Vagina (tissue), 2 donors: ENCODE data around the gene ATP8B2. TPM values are rescaled to one million over a fixed set of nuclear protein-coding genes. Genes with fewer than 3 reads are reported as not detected.

ENCODE experiments used
- DNase-seq, 2 donors: peaks; one replicate each; pipeline ENCODE4 v3.0.0-alpha.2; 2017; ENCODE audit errors: extremely low spot score in 2 of 2
- H3K27ac ChIP-seq: fragments of 200-600 bp; sonication (generic); one replicate; pipeline ENCODE4 v1.5.1; 2019
- H3K27me3 ChIP-seq: fragments of 200-600 bp; sonication (generic); one replicate; pipeline ENCODE4 v1.5.1; 2019
- H3K36me3 ChIP-seq, 2 donors: fragments of 200-600 bp; sonication (generic); one replicate each; pipeline ENCODE4 v1.5.1; 2017 to 2019
- H3K4me1 ChIP-seq: fragments of 200-600 bp; sonication (generic); one replicate; pipeline ENCODE4 v1.5.1; 2019
- H3K4me3 ChIP-seq, 2 donors: fragments of 200-600 bp; sonication (generic); 1 replicate in 1 of 2; 2 replicates in 1 of 2; pipeline ENCODE4 v1.5.1; 2016 to 2019
- H3K9me3 ChIP-seq: fragments of 200-600 bp; sonication (generic); one replicate; pipeline ENCODE4 v1.5.1; 2019
- CTCF ChIP-seq, 3 experiments: fragments of 450-650 bp in 2 of 3; fragments of 200-600 bp in 1 of 3; sonication (generic) in 1 of 3; IDR thresholded peaks; one replicate each; pipeline ENCODE4 v1.5.1; 2017 to 2019; ENCODE audit warnings: antibody characterized with exemption in 3 of 3, mild to moderate bottlenecking in 2 of 3, moderate library complexity in 2 of 3
- POLR2A ChIP-seq, 2 donors: fragments of 450-650 bp; IDR thresholded peaks; one replicate each; pipeline ENCODE4 v1.6.1; 2017; ENCODE audit warnings: antibody characterized with exemption in 2 of 2, mild to moderate bottlenecking in 2 of 2, moderate library complexity in 2 of 2
- POLR2AphosphoS5 ChIP-seq, 2 donors: sonication (generic); formaldehyde crosslinking; IDR thresholded peaks; one replicate each; pipeline ENCODE4 v1.9.0; 2017; ENCODE audit warnings: antibody characterized with exemption in 2 of 2, mild to moderate bottlenecking in 2 of 2, low read depth in 1 of 2; ENCODE audit not compliant: insufficient read depth in 1 of 2
- intact Hi-C: fragments of 100-400 bp; cut with DNase I; formaldehyde crosslinking; loops from one replicate; pipeline ENCODE4 v1.15.1; 2023
- total RNA-seq: library from RNA; depleted of rRNA; stranded (reverse); fragments of >200 nt; gene quantifications from one replicate; pipeline ENCODE4 v1.2.3, GENCODE V29; 2016

Gene ATP8B2
- total RNA-seq, 1 donor from 2014 or later = 65.1 TPM

- H3K9me3 ChIP-seq = no peaks in the 10 kb centered on the region
- no peaks in the 10 kb centered on the region for H3K27me3 ChIP-seq
- H3K27ac ChIP-seq = no peak overlapping the region
- TF ChIP-seq POLR2A (IDR thresholded peaks at IDR 0.05) = no peak
- no peak for TF ChIP-seq POLR2AphosphoS5 (IDR thresholded peaks at IDR 0.05; ENCODE audit: insufficient read depth in 1 of 2, low read depth in 1 of 2)
- TF ChIP-seq CTCF (IDR thresholded peaks at IDR 0.05) = no peak
- DNase-seq = no peak
- intact Hi-C loops = no loop called here
- no peak overlapping the region for H3K4me3 ChIP-seq
- H3K36me3 ChIP-seq = no peaks in the 10 kb centered on the region
- H3K4me1 ChIP-seq = no peaks in the 10 kb centered on the region
Measured at GRCh38 chr1:154379301-154379700, 54.0 kb downstream of the ATP8B2 start.

- H3K9me3 ChIP-seq = no peaks in the 10 kb centered on the region
- no peak overlapping the region for H3K27ac ChIP-seq
- no peak overlapping the region for H3K4me3 ChIP-seq
- DNase-seq = no peak
- H3K27me3 ChIP-seq = no peaks in the 10 kb centered on the region
- H3K4me1 ChIP-seq = no peaks in the 10 kb centered on the region
- no peaks in the 10 kb centered on the region for H3K36me3 ChIP-seq
- intact Hi-C loops = no loop called here
- TF ChIP-seq CTCF (IDR thresholded peaks at IDR 0.05) = no peak
- TF ChIP-seq POLR2AphosphoS5 (IDR thresholded peaks at IDR 0.05; ENCODE audit: insufficient read depth in 1 of 2, low read depth in 1 of 2) = no peak
- TF ChIP-seq POLR2A (IDR thresholded peaks at IDR 0.05) = no peak
Measured at GRCh38 chr1:154384650-154385489, 59.5 kb downstream of the ATP8B2 start.

- intact Hi-C loops = no loop called here
- no peak for TF ChIP-seq POLR2A (IDR thresholded peaks at IDR 0.05)
- no peak for TF ChIP-seq CTCF (IDR thresholded peaks at IDR 0.05)
- TF ChIP-seq POLR2AphosphoS5 (IDR thresholded peaks at IDR 0.05; ENCODE audit: insufficient read depth in 1 of 2, low read depth in 1 of 2) = no peak
- no peak for DNase-seq
- H3K27me3 ChIP-seq = no peaks in the 10 kb centered on the region
- no peak overlapping the region for H3K4me3 ChIP-seq
- H3K4me1 ChIP-seq = no peaks in the 10 kb centered on the region
- no peak overlapping the region for H3K27ac ChIP-seq
- H3K9me3 ChIP-seq = no peaks in the 10 kb centered on the region
- no peaks in the 10 kb centered on the region for H3K36me3 ChIP-seq
Measured at GRCh38 chr1:154386643-154387352, 61.5 kb downstream of the ATP8B2 start.

- DNase-seq = no peak
- no peak overlapping the region for H3K27ac ChIP-seq
- H3K9me3 ChIP-seq = no peaks in the 10 kb centered on the region
- H3K4me1 ChIP-seq = no peaks in the 10 kb centered on the region
- no peak overlapping the region for H3K4me3 ChIP-seq
- no peaks in the 10 kb centered on the region for H3K27me3 ChIP-seq
- no peak for TF ChIP-seq POLR2AphosphoS5 (IDR thresholded peaks at IDR 0.05; ENCODE audit: insufficient read depth in 1 of 2, low read depth in 1 of 2)
- TF ChIP-seq POLR2A (IDR thresholded peaks at IDR 0.05) = no peak
- TF ChIP-seq CTCF (IDR thresholded peaks at IDR 0.05) = no peak
- intact Hi-C loops = no loop called here
- no peaks in the 10 kb centered on the region for H3K36me3 ChIP-seq
Measured at GRCh38 chr1:154391086-154391770, 65.9 kb downstream of the ATP8B2 start.
